T-helper 17 cell (primary cell): ENCODE data around the gene TRIM9. TPM values are rescaled to one million over a fixed set of nuclear protein-coding genes. Genes with fewer than 3 reads are reported as not detected.

Experiments
- ATAC-seq: fragments of 150-1000 bp; cut with Tn5 transposase; 2 replicates; pipeline ENCODE4 v1.10.0; 2021; ENCODE audit warnings: mild to moderate bottlenecking, moderate library complexity
- DNase-seq, 3 donors: peaks; one replicate each; pipeline versions ENCODE4 v3.0.0 to v3.0.0-alpha.2; 2020 to 2021
- H3K9me3 ChIP-seq: one replicate; pipeline ENCODE4 v1.7.0; 2013; ENCODE audit warnings: low read length, mild to moderate bottlenecking; ENCODE audit not compliant: control insufficient read depth, poor library complexity, severe bottlenecking
- H3K27ac Mint-ChIP-seq: one replicate; pipeline ENCODE4 v1.8.0; 2022; ENCODE audit warnings: mild to moderate bottlenecking, moderate library complexity, mixed read lengths
- H3K27me3 Mint-ChIP-seq: one replicate; pipeline ENCODE4 v1.8.0; 2022; ENCODE audit warnings: mixed read lengths
- H3K36me3 Mint-ChIP-seq: one replicate; pipeline ENCODE4 v1.8.0; 2022; ENCODE audit warnings: low read depth, mixed read lengths
- H3K4me1 Mint-ChIP-seq: one replicate; pipeline ENCODE4 v1.8.0; 2022; ENCODE audit warnings: mild to moderate bottlenecking, mixed read lengths
- H3K4me3 Mint-ChIP-seq: one replicate; pipeline ENCODE4 v1.8.0; 2022; ENCODE audit warnings: mild to moderate bottlenecking, moderate library complexity, mixed read lengths
- total RNA-seq, 4 donors: library from RNA in 2 of 4; stranded (reverse) in 2 of 4; gene quantifications; one replicate each; pipeline ENCODE4 v1.2.3 and lab custom pipeline; 2022 to 2026

The TRIM9 gene
- total RNA-seq, 2 donors from 2014 or later = 0.07 to 0.16 TPM

DNA sequence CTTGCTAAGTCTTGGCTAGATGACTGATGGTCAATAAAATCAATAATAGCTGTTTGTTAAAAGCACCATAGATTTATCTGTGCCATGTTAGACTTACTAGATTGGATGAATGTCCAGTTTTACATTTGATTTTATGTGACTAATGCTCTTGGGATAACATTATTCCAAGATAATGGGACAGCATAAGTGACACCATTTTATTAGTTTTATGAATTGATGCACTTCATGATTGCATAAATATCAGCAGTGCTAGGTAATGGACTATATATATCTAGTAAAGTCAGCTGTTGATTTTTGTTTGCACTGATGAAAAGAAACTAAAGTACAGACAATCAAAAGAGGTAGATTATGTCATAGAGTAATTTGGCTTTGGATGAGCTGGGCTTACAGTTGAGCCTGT is 10.4 kb downstream of the TRIM9 start:
- no peaks in the 10 kb centered on the region for H3K9me3 ChIP-seq
- no peaks in the 10 kb centered on the region for H3K36me3 Mint-ChIP-seq
- peaks cover 19% of the 10 kb centered on the region for H3K27me3 Mint-ChIP-seq
- H3K27ac Mint-ChIP-seq = no peak overlapping the region
- no peak overlapping the region for H3K4me3 Mint-ChIP-seq
- DNase-seq = no peak
- H3K4me1 Mint-ChIP-seq = no peaks in the 10 kb centered on the region
- ATAC-seq = no peak

DNA sequence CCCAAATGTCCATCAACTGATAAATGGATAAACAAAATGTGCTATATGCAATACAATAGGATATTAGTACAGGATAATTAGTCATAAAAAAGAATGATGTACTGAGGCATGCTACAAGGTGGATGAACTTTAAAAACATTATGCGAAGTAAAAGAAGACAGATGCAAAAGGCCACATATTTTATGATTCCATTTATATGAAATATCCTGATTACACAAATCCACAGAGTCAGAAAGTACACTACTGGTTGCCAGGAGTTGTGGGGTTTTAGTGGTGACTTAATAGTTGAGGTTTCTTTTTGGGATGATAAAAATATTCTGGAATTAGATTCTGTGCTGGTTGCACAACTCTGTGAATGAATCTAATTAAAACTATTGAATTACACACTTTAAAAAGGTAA is 12.6 kb downstream of the TRIM9 start:
- H3K27me3 Mint-ChIP-seq = peaks cover 28% of the 10 kb centered on the region
- H3K36me3 Mint-ChIP-seq = no peaks in the 10 kb centered on the region
- H3K4me3 Mint-ChIP-seq = no peak overlapping the region
- no peak overlapping the region for H3K27ac Mint-ChIP-seq
- no peaks in the 10 kb centered on the region for H3K4me1 Mint-ChIP-seq
- DNase-seq = no peak
- ATAC-seq = no peak
- no peaks in the 10 kb centered on the region for H3K9me3 ChIP-seq

DNA sequence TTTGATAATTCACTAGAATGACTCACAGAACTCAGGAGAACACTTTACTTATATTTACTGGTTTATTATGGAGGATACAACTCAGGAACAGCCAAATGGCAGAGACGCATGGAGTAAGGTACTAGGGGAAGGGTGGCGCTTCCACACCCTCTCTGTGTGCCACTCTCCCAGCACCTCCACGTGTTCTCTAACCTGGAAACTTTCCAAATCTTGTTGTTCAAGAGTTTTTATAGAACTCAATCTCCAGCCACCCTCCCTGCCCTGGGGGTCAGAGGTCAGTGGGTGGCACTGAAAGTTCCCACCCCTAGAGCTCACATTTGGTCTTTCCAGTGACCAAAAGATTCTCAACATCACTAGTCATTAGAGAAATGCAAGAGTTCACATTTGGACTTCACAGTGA is 13.2 kb downstream of the TRIM9 start:
- Mint-ChIP-seq H3K36me3 (no peaks in the 10 kb centered on the region), H3K4me1 (no peaks in the 10 kb centered on the region), H3K4me3 (no peak overlapping the region), H3K27ac (no peak overlapping the region), H3K27me3 (peaks cover 35% of the 10 kb centered on the region)
- ATAC-seq = no peak
- no peaks in the 10 kb centered on the region for H3K9me3 ChIP-seq
- DNase-seq = no peak

DNA sequence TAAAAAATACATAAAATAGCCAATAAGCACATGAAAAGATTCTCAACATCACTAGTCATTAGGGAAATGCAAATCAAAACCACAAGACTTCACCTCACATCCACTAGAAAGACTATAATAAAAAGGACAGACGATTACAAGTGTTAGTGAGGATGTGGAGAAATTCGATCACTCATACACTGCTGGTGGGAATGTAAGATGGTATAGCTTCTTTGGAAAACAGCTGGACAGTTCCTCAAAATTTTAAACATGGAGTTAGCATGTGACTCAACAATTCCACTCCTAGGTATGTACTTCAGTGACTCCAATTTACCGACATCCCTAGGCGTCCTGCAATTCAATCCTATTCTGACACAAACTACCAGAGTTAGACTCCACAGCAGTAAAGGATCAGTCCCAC is 13.7 kb downstream of the TRIM9 start:
- H3K9me3 ChIP-seq = no peaks in the 10 kb centered on the region
- H3K27me3 Mint-ChIP-seq = peaks cover 40% of the 10 kb centered on the region
- H3K4me1 Mint-ChIP-seq = no peaks in the 10 kb centered on the region
- ATAC-seq (no peak), DNase-seq (no peak)
- no peak overlapping the region for H3K4me3 Mint-ChIP-seq
- no peaks in the 10 kb centered on the region for H3K36me3 Mint-ChIP-seq
- H3K27ac Mint-ChIP-seq = no peak overlapping the region

DNA sequence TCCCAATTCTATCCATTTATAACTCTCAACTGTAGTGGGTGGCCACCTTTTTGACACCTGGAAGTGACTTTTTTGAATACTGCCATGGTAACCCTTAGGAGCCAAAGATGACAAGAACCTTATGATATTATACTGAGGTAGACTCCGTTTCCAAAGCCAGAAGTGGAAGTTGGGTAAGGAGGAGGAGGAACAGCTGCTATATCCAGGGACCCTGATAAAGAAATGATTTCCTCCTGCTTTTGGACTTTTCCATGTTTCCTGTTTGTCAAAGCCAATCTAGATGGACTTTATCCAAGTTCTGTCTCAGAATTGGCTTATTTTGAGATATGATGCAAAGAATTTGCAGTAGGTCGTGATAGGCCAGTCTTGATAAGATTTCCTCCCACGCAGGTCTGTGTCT is 14.3 kb downstream of the TRIM9 start:
- H3K27me3 Mint-ChIP-seq = peaks cover 42% of the 10 kb centered on the region
- H3K4me3 Mint-ChIP-seq = no peak overlapping the region
- H3K27ac Mint-ChIP-seq = no peak overlapping the region
- H3K36me3 Mint-ChIP-seq = no peaks in the 10 kb centered on the region
- H3K4me1 Mint-ChIP-seq = no peaks in the 10 kb centered on the region
- H3K9me3 ChIP-seq = no peaks in the 10 kb centered on the region
- DNase-seq (no peak), ATAC-seq (no peak)

DNA sequence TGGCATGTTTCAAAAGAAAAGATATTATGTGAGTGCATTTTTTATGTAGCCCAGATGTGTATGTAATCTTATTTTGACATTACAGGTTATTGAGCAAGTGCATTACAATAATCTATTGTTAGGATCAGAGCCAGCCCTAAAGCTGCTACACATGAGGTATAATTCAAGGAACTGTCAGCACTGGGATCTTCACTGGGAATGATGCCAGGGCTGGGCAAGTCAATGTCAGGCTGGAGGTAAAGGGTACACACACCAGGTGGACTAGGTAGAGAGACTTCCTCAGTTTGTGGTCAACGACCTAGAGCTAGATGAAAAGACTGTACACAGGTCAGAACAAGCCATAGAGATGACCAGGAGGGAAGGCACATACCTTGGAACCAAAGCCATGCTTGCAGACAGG is 15.4 kb downstream of the TRIM9 start:
- DNase-seq (no peak), ATAC-seq (no peak)
- H3K4me3 Mint-ChIP-seq = no peak overlapping the region
- H3K27me3 Mint-ChIP-seq = peaks cover 45% of the 10 kb centered on the region
- H3K4me1 Mint-ChIP-seq = no peaks in the 10 kb centered on the region
- no peak overlapping the region for H3K27ac Mint-ChIP-seq
- H3K9me3 ChIP-seq = no peaks in the 10 kb centered on the region
- H3K36me3 Mint-ChIP-seq = no peaks in the 10 kb centered on the region

DNA sequence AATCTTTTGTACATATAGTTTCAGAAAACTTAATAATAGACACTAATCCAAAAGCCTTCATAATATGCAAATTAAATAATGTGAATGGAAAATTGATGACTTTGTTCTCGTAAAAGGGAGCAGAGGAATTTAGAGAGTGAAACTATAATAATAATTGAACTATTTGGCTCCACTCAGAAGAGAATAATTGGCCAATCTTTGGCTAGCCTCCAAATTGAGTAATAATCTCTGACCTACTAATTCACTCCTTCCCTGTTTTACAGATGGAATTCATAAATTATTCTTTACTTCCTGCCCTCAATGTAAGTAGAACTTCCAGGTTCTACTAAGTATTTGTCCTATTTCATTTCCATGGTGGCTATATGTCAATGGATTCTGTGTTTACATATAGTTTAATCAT is 15.8 kb downstream of the TRIM9 start:
- Mint-ChIP-seq H3K27ac (no peak overlapping the region), H3K4me1 (no peaks in the 10 kb centered on the region), H3K27me3 (peaks cover 48% of the 10 kb centered on the region), H3K4me3 (no peak overlapping the region), H3K36me3 (no peaks in the 10 kb centered on the region)
- ATAC-seq (no peak), DNase-seq (no peak)
- H3K9me3 ChIP-seq = no peaks in the 10 kb centered on the region

- ATAC-seq (no peak), DNase-seq (no peak)
- H3K9me3 ChIP-seq = no peaks in the 10 kb centered on the region
- peaks cover 41% of the 10 kb centered on the region for H3K27me3 Mint-ChIP-seq
- H3K27ac Mint-ChIP-seq = no peak overlapping the region
- H3K36me3 Mint-ChIP-seq = no peaks in the 10 kb centered on the region
- no peak overlapping the region for H3K4me3 Mint-ChIP-seq
- no peaks in the 10 kb centered on the region for H3K4me1 Mint-ChIP-seq
These were observed 20.1 kb downstream of the TRIM9 start for GRCh38 chr14:51074701-51075385.

- no peak for ATAC-seq
- no peak for DNase-seq
- H3K4me3 Mint-ChIP-seq = no peak overlapping the region
- peaks cover 34% of the 10 kb centered on the region for H3K27me3 Mint-ChIP-seq
- no peak overlapping the region for H3K27ac Mint-ChIP-seq
- no peaks in the 10 kb centered on the region for H3K36me3 Mint-ChIP-seq
- H3K4me1 Mint-ChIP-seq = no peaks in the 10 kb centered on the region
- no peaks in the 10 kb centered on the region for H3K9me3 ChIP-seq
These were observed 21.2 kb downstream of the TRIM9 start for GRCh38 chr14:51073731-51074130.

- no peaks in the 10 kb centered on the region for H3K4me1 Mint-ChIP-seq
These were observed 21.9 kb downstream of the TRIM9 start for GRCh38 chr14:51072976-51073375.

GRCh38 chr14:51071857-51072256 is 23.0 kb downstream of the TRIM9 start:
- H3K27ac Mint-ChIP-seq = no peak overlapping the region
- DNase-seq = no peak
- peaks cover 29% of the 10 kb centered on the region for H3K27me3 Mint-ChIP-seq
- H3K9me3 ChIP-seq = no peaks in the 10 kb centered on the region
- no peaks in the 10 kb centered on the region for H3K36me3 Mint-ChIP-seq
- H3K4me1 Mint-ChIP-seq = no peaks in the 10 kb centered on the region
- ATAC-seq = no peak
- no peak overlapping the region for H3K4me3 Mint-ChIP-seq

More at GRCh38 chr14:51072976-51073375, 21.9 kb downstream of the TRIM9 start:
- no peak overlapping the region for H3K27ac Mint-ChIP-seq
- ATAC-seq (no peak), DNase-seq (no peak)
- no peaks in the 10 kb centered on the region for H3K9me3 ChIP-seq
- H3K27me3 Mint-ChIP-seq = peaks cover 34% of the 10 kb centered on the region
- H3K36me3 Mint-ChIP-seq = no peaks in the 10 kb centered on the region
- no peak overlapping the region for H3K4me3 Mint-ChIP-seq

GRCh38 chr14:51070726-51071125 is 24.2 kb downstream of the TRIM9 start:
- Mint-ChIP-seq H3K27ac (no peak overlapping the region), H3K4me1 (no peaks in the 10 kb centered on the region), H3K36me3 (no peaks in the 10 kb centered on the region), H3K27me3 (peaks cover 20% of the 10 kb centered on the region), H3K4me3 (no peak overlapping the region)
- H3K9me3 ChIP-seq = no peaks in the 10 kb centered on the region
- DNase-seq (no peak), ATAC-seq (no peak)

DNA sequence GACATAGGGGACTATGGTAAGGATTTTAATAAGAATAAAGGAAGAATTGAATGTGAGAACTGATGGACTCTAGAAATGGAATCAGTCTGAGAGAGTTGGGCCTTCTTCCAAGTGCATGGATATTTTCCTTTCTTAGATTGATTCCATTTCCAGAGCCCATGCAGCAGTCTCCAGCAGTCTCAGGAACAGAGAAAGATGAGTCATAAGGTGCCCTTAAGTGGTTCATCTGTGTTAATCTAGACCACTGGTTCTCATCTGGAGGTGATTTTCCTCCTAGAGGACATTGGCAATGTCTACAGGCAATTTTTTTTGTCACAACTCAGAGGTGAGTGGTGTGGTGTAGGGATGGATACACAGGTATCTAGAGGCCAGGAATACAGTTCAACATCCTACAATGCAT is 25.9 kb downstream of the TRIM9 start:
- ATAC-seq = no peak
- no peak overlapping the region for H3K4me3 Mint-ChIP-seq
- H3K9me3 ChIP-seq = no peaks in the 10 kb centered on the region
- no peaks in the 10 kb centered on the region for H3K36me3 Mint-ChIP-seq
- DNase-seq = no peak
- H3K4me1 Mint-ChIP-seq = no peaks in the 10 kb centered on the region
- H3K27ac Mint-ChIP-seq = no peak overlapping the region
- H3K27me3 Mint-ChIP-seq = peaks cover 13% of the 10 kb centered on the region

DNA sequence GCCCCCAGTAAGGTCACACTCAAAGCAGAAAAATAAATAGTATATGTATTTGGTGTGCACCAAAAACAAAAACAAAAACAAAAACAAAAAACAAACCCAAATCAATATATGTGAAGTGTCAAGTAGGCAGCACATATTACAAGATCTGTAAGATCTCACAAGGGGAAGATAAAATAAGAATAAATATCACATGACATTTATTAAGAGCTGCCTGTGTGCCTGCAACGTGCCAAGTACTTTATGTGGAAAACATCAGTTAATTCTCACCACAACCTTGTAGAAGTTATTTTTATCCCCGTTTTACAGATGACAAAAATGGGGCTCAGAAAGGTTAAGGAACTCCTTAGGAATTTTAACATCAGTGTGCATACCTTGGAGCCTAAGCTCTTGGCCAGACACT is 26.6 kb downstream of the TRIM9 start:
- Mint-ChIP-seq H3K27me3 (peaks cover 6% of the 10 kb centered on the region), H3K27ac (no peak overlapping the region), H3K4me1 (no peaks in the 10 kb centered on the region), H3K36me3 (no peaks in the 10 kb centered on the region), H3K4me3 (no peak overlapping the region)
- ATAC-seq = no peak
- H3K9me3 ChIP-seq = no peaks in the 10 kb centered on the region
- no peak for DNase-seq
